ENCODE results near the gene CDO1.

The CDO1 gene

DNA sequence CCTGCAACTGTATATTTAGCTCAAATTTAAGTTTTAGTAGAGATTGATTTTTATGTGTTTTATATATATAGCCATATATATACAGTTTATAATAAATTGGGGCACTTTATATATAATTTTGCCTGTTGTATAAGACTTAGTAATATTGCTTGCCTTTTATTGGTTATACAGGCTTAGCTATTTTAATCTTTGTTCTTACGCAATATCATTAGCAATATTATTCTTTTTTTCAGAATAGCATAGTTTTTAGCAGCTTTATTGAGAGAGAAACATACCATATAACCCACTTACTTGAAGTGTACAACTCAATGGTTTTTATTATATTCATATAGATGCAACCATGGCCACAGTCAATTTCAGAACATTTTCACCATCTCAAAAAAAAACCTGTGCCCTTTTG is 28.0 kb downstream of the CDO1 start:
- Mint-ChIP-seq H3K36me3 (ENCODE audit: low read depth) (no peaks in the 10 kb centered on the region), H3K27me3 (ENCODE audit: low read depth) (peaks cover 61% of the 10 kb centered on the region), H3K4me1 (ENCODE audit: low read depth) (no peaks in the 10 kb centered on the region), H3K4me3 (no peak overlapping the region), H3K27ac (no peak overlapping the region), H3K9me3 (no peaks in the 10 kb centered on the region)

- H3K36me3 Mint-ChIP-seq (ENCODE audit: low read depth) = no peaks in the 10 kb centered on the region
- peaks cover 57% of the 10 kb centered on the region for H3K27me3 Mint-ChIP-seq (ENCODE audit: low read depth)
- no peak overlapping the region for H3K27ac Mint-ChIP-seq
- no peaks in the 10 kb centered on the region for H3K4me1 Mint-ChIP-seq (ENCODE audit: low read depth)
- H3K9me3 Mint-ChIP-seq = no peaks in the 10 kb centered on the region
- no peak overlapping the region for H3K4me3 Mint-ChIP-seq
These were observed 29.0 kb downstream of the CDO1 start for GRCh38 chr5:115787426-115787825.

GRCh38 chr5:115785381-115786065 is 30.9 kb downstream of the CDO1 start:
- Mint-ChIP-seq H3K4me1 (ENCODE audit: low read depth) (no peaks in the 10 kb centered on the region), H3K36me3 (ENCODE audit: low read depth) (no peaks in the 10 kb centered on the region), H3K4me3 (no peak overlapping the region), H3K9me3 (no peaks in the 10 kb centered on the region), H3K27ac (no peak overlapping the region), H3K27me3 (ENCODE audit: low read depth) (peaks cover 55% of the 10 kb centered on the region)

DNA sequence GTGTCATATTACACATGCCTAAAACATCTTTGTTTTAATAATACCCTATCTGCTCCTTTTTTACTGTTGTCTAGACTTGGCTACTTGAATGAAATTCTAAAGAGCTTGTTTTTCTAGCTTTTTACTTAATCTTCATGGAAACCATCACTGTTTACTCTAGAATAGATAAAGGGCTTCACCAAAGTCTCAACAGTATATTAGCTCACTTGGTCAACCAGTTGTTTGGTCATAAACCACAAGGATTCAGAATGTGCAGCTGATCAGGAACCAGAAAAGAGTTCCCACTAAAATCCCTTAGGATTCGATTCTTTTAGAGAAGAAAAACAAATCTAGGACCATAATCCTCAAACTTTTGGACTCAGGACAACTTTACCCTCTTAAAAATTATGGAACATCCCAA is 38.0 kb downstream of the CDO1 start:
- Mint-ChIP-seq H3K27me3 (ENCODE audit: low read depth) (peaks cover 44% of the 10 kb centered on the region), H3K9me3 (no peaks in the 10 kb centered on the region), H3K36me3 (ENCODE audit: low read depth) (no peaks in the 10 kb centered on the region), H3K4me1 (ENCODE audit: low read depth) (no peaks in the 10 kb centered on the region), H3K27ac (no peak overlapping the region), H3K4me3 (no peak overlapping the region)

- Mint-ChIP-seq H3K27ac (no peak overlapping the region), H3K4me1 (ENCODE audit: low read depth) (no peaks in the 10 kb centered on the region), H3K4me3 (no peak overlapping the region), H3K36me3 (ENCODE audit: low read depth) (no peaks in the 10 kb centered on the region), H3K27me3 (ENCODE audit: low read depth) (peaks cover 42% of the 10 kb centered on the region), H3K9me3 (no peaks in the 10 kb centered on the region)
These were observed 39.5 kb downstream of the CDO1 start for GRCh38 chr5:115776989-115777388.

- no peak overlapping the region for H3K27ac Mint-ChIP-seq
- H3K4me1 Mint-ChIP-seq (ENCODE audit: low read depth) = no peaks in the 10 kb centered on the region
- H3K27me3 Mint-ChIP-seq (ENCODE audit: low read depth) = peaks cover 34% of the 10 kb centered on the region
- no peaks in the 10 kb centered on the region for H3K36me3 Mint-ChIP-seq (ENCODE audit: low read depth)
- H3K4me3 Mint-ChIP-seq = no peak overlapping the region
- H3K9me3 Mint-ChIP-seq = no peaks in the 10 kb centered on the region
These were observed 40.5 kb downstream of the CDO1 start for GRCh38 chr5:115775999-115776398.

GRCh38 chr5:115774684-115775083 is 41.8 kb downstream of the CDO1 start:
- no peaks in the 10 kb centered on the region for H3K4me1 Mint-ChIP-seq (ENCODE audit: low read depth)

GRCh38 chr5:115772731-115773475 is 43.6 kb downstream of the CDO1 start:
- H3K9me3 Mint-ChIP-seq = no peaks in the 10 kb centered on the region
- no peak overlapping the region for H3K27ac Mint-ChIP-seq
- H3K27me3 Mint-ChIP-seq (ENCODE audit: low read depth) = peaks cover 29% of the 10 kb centered on the region
- no peaks in the 10 kb centered on the region for H3K36me3 Mint-ChIP-seq (ENCODE audit: low read depth)
- no peak overlapping the region for H3K4me3 Mint-ChIP-seq
- H3K4me1 Mint-ChIP-seq (ENCODE audit: low read depth) = no peaks in the 10 kb centered on the region

More at GRCh38 chr5:115774684-115775083, 41.8 kb downstream of the CDO1 start:
- Mint-ChIP-seq H3K36me3 (ENCODE audit: low read depth) (no peaks in the 10 kb centered on the region), H3K4me3 (no peak overlapping the region), H3K27ac (no peak overlapping the region), H3K9me3 (no peaks in the 10 kb centered on the region), H3K27me3 (ENCODE audit: low read depth) (peaks cover 32% of the 10 kb centered on the region)

- peaks cover 17% of the 10 kb centered on the region for H3K27me3 Mint-ChIP-seq (ENCODE audit: low read depth)
- H3K4me1 Mint-ChIP-seq (ENCODE audit: low read depth) = no peaks in the 10 kb centered on the region
- no peaks in the 10 kb centered on the region for H3K36me3 Mint-ChIP-seq (ENCODE audit: low read depth)
- no peak overlapping the region for H3K4me3 Mint-ChIP-seq
- H3K27ac Mint-ChIP-seq = no peak overlapping the region
- H3K9me3 Mint-ChIP-seq = no peaks in the 10 kb centered on the region
These were observed 46.0 kb downstream of the CDO1 start for GRCh38 chr5:115770466-115770865.

- no peaks in the 10 kb centered on the region for H3K36me3 Mint-ChIP-seq (ENCODE audit: low read depth)
- no peak overlapping the region for H3K4me3 Mint-ChIP-seq
- H3K9me3 Mint-ChIP-seq = peaks cover 8% of the 10 kb centered on the region
- H3K4me1 Mint-ChIP-seq (ENCODE audit: low read depth) = no peaks in the 10 kb centered on the region
- H3K27ac Mint-ChIP-seq = no peak overlapping the region
- peaks cover 13% of the 10 kb centered on the region for H3K27me3 Mint-ChIP-seq (ENCODE audit: low read depth)
These were observed 49.0 kb downstream of the CDO1 start for GRCh38 chr5:115767424-115767823.

GRCh38 chr5:115766608-115767007 is 49.9 kb downstream of the CDO1 start:
- H3K4me1 Mint-ChIP-seq (ENCODE audit: low read depth) = no peaks in the 10 kb centered on the region
- H3K27ac Mint-ChIP-seq = no peak overlapping the region
- H3K36me3 Mint-ChIP-seq (ENCODE audit: low read depth) = no peaks in the 10 kb centered on the region
- peaks cover 9% of the 10 kb centered on the region for H3K27me3 Mint-ChIP-seq (ENCODE audit: low read depth)
- peaks cover 12% of the 10 kb centered on the region for H3K9me3 Mint-ChIP-seq
- no peak overlapping the region for H3K4me3 Mint-ChIP-seq

DNA sequence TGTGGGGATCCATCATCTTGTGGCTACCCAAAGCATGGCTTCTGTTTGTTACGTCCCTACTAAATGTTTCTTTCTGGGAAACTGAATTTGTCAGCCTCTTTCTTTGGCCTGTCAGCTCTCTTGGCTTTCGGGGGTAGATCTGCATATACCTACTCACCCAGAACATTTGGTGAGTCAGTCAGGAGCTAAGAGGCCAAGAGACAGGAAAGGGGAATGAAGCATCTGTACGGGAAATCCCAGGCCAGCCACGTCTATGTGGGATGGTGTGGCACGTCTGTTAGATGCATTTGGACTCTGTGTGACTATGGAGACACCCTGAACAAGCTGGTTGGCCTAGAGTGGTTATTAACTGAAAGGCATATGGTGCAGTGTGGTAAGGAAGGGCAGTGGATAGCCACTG is 58.1 kb downstream of the CDO1 start:
- Mint-ChIP-seq H3K27me3 (ENCODE audit: low read depth) (peaks cover 3% of the 10 kb centered on the region), H3K4me1 (ENCODE audit: low read depth) (no peaks in the 10 kb centered on the region), H3K36me3 (ENCODE audit: low read depth) (no peaks in the 10 kb centered on the region), H3K9me3 (peaks cover 6% of the 10 kb centered on the region), H3K27ac (no peak overlapping the region), H3K4me3 (no peak overlapping the region)

- H3K27ac Mint-ChIP-seq = no peak overlapping the region
- H3K27me3 Mint-ChIP-seq (ENCODE audit: low read depth) = peaks cover 14% of the 10 kb centered on the region
- no peak overlapping the region for H3K4me3 Mint-ChIP-seq
- H3K36me3 Mint-ChIP-seq (ENCODE audit: low read depth) = no peaks in the 10 kb centered on the region
- H3K9me3 Mint-ChIP-seq = no peaks in the 10 kb centered on the region
- no peaks in the 10 kb centered on the region for H3K4me1 Mint-ChIP-seq (ENCODE audit: low read depth)
These were observed 60.8 kb downstream of the CDO1 start for GRCh38 chr5:115755675-115756074.
